ENCODE data around the gene RPRD1B. TPM values are rescaled to one million over a fixed set of nuclear protein-coding genes. Genes with fewer than 3 reads are reported as not detected.

RPRD1B gene
- total and polyA plus RNA-seq, 2 experiments from 2014 or later = 7.3 to 24.3 TPM

DNA sequence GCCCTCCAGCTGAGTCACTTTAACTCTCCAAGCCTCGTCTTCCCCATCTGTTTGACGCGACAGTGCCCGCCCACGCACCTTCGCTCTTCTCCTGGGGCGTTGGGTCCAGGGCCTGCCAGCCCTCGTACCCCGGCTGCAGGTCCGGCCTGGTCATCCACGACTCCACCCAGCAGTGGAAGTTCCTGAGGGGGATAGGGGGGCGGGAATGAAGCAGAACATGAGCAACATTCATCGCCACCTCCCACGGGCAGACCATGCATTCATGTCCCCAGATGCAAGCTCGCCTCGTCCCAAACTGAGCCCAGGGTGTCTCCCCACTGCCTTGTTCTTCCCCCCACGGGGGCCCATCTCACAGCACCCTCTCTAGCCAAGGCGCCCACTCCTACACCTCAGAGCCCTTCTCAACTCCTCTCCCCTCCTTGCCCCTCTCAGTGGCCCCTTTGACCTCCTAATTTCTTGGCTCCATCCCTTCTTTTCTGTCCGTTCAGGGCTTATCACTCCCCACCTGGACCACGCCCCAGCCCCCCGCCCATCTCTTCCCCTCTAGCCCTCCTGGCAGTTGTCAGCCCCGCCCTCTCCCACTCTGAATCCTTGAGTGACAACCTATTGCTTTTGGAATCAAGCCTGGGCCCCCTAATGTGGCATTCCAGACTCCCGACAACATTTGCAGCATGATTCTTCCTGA lies 107.8 kb downstream of the RPRD1B start:
- Mint-ChIP-seq H3K4me1 (peaks cover 10% of the 10 kb centered on the region), H3K4me3 (no peak overlapping the region), H3K9me3 (no peaks in the 10 kb centered on the region), H3K27ac (no peak overlapping the region), H3K36me3 (ENCODE audit: low read depth) (no peaks in the 10 kb centered on the region), H3K27me3 (ENCODE audit: insufficient read depth, low read depth, poor library complexity) (peaks cover 10% of the 10 kb centered on the region)
- no peaks in the 10 kb centered on the region for H3K9me2 ChIP-seq (ENCODE audit: insufficient read depth)
- H3K4me2 ChIP-seq = no peak overlapping the region
- H3K79me2 ChIP-seq (replicated peaks; ENCODE audit: insufficient read depth) = no peaks in the 10 kb centered on the region
- H3K27ac ChIP-seq (ENCODE audit: low read depth) = no peak overlapping the region
- H3K27me3 ChIP-seq (ENCODE audit: insufficient read depth) = no peaks in the 10 kb centered on the region
- H3K4me1 ChIP-seq (ENCODE audit: insufficient read depth) = peaks cover 5% of the 10 kb centered on the region; the same call in 1 of the 2 replicates
- no peaks in the 10 kb centered on the region for H3F3A ChIP-seq (replicated peaks; ENCODE audit: low read depth)
- TF ChIP-seq EZH2 (IDR thresholded peaks at IDR 0.05; ENCODE audit: low read depth, unreplicated experiment) (no peak), ZNF331 (CRISPR knock-in tag; IDR thresholded peaks at IDR 0.05; ENCODE audit: low read depth) (no peak), JUNB (IDR thresholded peaks at IDR 0.05; ENCODE audit: unreplicated experiment) (no peak), STAT1 (IDR thresholded peaks at IDR 0.05; ENCODE audit: unreplicated experiment) (no peak), ETS1 (IDR thresholded peaks at IDR 0.05) (no peak), ZNF114 (CRISPR knock-in tag; IDR thresholded peaks at IDR 0.05) (no peak), EZH2phosphoT487 (IDR thresholded peaks at IDR 0.05; ENCODE audit: unreplicated experiment) (no peak), NANOG (IDR thresholded peaks at IDR 0.05; ENCODE audit: borderline replicate concordance) (no peak), POLR2AphosphoS5 (IDR thresholded peaks at IDR 0.05; ENCODE audit: low read depth) (no peak), CREB1 (CRISPR knock-in tag; IDR thresholded peaks at IDR 0.05; ENCODE audit: low read depth) (no peak)
- TF ChIP-seq, protein P1, sequence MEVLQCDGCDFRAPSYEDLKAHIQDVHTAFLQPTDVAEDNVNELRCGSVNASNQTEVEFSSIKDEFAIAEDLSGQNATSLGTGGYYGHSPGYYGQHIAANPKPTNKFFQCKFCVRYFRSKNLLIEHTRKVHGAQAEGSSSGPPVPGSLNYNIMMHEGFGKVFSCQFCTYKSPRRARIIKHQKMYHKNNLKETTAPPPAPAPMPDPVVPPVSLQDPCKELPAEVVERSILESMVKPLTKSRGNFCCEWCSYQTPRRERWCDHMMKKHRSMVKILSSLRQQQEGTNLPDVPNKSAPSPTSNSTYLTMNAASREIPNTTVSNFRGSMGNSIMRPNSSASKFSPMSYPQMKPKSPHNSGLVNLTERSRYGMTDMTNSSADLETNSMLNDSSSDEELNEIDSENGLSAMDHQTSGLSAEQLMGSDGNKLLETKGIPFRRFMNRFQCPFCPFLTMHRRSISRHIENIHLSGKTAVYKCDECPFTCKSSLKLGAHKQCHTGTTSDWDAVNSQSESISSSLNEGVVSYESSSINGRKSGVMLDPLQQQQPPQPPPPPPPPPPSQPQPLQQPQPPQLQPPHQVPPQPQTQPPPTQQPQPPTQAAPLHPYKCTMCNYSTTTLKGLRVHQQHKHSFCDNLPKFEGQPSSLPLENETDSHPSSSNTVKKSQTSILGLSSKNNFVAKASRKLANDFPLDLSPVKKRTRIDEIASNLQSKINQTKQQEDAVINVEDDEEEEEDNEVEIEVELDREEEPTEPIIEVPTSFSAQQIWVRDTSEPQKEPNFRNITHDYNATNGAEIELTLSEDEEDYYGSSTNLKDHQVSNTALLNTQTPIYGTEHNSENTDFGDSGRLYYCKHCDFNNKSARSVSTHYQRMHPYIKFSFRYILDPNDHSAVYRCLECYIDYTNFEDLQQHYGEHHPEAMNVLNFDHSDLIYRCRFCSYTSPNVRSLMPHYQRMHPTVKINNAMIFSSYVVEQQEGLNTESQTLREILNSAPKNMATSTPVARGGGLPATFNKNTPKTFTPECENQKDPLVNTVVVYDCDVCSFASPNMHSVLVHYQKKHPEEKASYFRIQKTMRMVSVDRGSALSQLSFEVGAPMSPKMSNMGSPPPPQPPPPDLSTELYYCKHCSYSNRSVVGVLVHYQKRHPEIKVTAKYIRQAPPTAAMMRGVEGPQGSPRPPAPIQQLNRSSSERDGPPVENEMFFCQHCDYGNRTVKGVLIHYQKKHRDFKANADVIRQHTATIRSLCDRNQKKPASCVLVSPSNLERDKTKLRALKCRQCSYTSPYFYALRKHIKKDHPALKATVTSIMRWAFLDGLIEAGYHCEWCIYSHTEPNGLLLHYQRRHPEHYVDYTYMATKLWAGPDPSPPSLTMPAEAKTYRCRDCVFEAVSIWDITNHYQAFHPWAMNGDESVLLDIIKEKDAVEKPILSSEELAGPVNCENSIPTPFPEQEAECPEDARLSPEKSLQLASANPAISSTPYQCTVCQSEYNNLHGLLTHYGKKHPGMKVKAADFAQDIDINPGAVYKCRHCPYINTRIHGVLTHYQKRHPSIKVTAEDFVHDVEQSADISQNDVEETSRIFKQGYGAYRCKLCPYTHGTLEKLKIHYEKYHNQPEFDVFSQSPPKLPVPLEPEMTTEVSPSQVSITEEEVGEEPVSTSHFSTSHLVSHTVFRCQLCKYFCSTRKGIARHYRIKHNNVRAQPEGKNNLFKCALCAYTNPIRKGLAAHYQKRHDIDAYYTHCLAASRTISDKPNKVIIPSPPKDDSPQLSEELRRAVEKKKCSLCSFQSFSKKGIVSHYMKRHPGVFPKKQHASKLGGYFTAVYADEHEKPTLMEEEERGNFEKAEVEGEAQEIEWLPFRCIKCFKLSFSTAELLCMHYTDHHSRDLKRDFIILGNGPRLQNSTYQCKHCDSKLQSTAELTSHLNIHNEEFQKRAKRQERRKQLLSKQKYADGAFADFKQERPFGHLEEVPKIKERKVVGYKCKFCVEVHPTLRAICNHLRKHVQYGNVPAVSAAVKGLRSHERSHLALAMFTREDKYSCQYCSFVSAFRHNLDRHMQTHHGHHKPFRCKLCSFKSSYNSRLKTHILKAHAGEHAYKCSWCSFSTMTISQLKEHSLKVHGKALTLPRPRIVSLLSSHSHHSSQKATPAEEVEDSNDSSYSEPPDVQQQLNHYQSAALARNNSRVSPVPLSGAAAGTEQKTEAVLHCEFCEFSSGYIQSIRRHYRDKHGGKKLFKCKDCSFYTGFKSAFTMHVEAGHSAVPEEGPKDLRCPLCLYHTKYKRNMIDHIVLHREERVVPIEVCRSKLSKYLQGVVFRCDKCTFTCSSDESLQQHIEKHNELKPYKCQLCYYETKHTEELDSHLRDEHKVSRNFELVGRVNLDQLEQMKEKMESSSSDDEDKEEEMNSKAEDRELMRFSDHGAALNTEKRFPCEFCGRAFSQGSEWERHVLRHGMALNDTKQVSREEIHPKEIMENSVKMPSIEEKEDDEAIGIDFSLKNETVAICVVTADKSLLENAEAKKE (CRISPR knock-in tag; IDR thresholded peaks at IDR 0.05) = no peak
- TF ChIP-seq, protein P2, sequence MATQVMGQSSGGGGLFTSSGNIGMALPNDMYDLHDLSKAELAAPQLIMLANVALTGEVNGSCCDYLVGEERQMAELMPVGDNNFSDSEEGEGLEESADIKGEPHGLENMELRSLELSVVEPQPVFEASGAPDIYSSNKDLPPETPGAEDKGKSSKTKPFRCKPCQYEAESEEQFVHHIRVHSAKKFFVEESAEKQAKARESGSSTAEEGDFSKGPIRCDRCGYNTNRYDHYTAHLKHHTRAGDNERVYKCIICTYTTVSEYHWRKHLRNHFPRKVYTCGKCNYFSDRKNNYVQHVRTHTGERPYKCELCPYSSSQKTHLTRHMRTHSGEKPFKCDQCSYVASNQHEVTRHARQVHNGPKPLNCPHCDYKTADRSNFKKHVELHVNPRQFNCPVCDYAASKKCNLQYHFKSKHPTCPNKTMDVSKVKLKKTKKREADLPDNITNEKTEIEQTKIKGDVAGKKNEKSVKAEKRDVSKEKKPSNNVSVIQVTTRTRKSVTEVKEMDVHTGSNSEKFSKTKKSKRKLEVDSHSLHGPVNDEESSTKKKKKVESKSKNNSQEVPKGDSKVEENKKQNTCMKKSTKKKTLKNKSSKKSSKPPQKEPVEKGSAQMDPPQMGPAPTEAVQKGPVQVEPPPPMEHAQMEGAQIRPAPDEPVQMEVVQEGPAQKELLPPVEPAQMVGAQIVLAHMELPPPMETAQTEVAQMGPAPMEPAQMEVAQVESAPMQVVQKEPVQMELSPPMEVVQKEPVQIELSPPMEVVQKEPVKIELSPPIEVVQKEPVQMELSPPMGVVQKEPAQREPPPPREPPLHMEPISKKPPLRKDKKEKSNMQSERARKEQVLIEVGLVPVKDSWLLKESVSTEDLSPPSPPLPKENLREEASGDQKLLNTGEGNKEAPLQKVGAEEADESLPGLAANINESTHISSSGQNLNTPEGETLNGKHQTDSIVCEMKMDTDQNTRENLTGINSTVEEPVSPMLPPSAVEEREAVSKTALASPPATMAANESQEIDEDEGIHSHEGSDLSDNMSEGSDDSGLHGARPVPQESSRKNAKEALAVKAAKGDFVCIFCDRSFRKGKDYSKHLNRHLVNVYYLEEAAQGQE (IDR thresholded peaks at IDR 0.05; ENCODE audit: unreplicated experiment) = no peak
- TF ChIP-seq, protein P3, sequence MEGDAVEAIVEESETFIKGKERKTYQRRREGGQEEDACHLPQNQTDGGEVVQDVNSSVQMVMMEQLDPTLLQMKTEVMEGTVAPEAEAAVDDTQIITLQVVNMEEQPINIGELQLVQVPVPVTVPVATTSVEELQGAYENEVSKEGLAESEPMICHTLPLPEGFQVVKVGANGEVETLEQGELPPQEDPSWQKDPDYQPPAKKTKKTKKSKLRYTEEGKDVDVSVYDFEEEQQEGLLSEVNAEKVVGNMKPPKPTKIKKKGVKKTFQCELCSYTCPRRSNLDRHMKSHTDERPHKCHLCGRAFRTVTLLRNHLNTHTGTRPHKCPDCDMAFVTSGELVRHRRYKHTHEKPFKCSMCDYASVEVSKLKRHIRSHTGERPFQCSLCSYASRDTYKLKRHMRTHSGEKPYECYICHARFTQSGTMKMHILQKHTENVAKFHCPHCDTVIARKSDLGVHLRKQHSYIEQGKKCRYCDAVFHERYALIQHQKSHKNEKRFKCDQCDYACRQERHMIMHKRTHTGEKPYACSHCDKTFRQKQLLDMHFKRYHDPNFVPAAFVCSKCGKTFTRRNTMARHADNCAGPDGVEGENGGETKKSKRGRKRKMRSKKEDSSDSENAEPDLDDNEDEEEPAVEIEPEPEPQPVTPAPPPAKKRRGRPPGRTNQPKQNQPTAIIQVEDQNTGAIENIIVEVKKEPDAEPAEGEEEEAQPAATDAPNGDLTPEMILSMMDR (conservative IDR thresholded peaks at IDR 0.05; ENCODE audit: low read depth in 2 of 2) = no peak
- H3K4me3 ChIP-seq = no peak overlapping the region
- DNase-seq (ENCODE audit: low spot score) (no peak), ATAC-seq (no peak)
- no peaks in the 10 kb centered on the region for H3K36me3 ChIP-seq (ENCODE audit: insufficient read depth)
- H2AFZ ChIP-seq = no peak overlapping the region
- H4K20me1 ChIP-seq (replicated peaks; ENCODE audit: insufficient read depth) = no peaks in the 10 kb centered on the region
